AG10803 (cell line): ENCODE data around the gene ZNF438.
A peak's percentile ranks its signal among the peaks of the same experiment; 100 is the strongest.

Source experiments
- DNase-seq: peaks from one replicate; pipeline ENCODE4 v3.0.0; 2010; ENCODE audit warnings: low read depth
- H3K4me3 ChIP-seq: 2 replicates; pipeline ENCODE4 v1.5.1; 2011; ENCODE audit warnings: mild to moderate bottlenecking, low read length, control low read depth
- TF ChIP-seq, protein P1 (sequence below): conservative IDR thresholded peaks from 2 replicates; pipeline ENCODE4 v1.5.1; 2011; ENCODE audit warnings: mild to moderate bottlenecking, low read length, control low read depth, inconsistent platforms

Gene ZNF438

DNA sequence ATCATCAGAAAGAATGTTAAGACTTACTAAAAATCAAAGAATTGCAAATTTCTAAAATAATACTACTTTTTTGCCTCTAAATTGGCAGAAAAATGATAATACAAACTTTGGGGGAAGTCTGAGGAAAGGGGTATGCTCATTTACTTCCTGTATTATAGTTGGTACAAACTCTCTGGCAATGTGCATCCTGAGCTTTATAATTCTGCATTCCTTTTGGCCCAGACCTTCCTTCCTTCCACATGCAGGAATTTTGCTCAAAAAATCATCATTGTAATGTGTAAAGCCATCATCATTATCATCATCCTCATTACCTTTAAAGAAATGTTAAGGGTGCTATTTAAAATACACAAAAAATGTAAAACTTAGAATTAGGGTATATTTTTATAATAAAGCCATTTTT is 148.5 kb downstream of the ZNF438 start:
- no peak overlapping the region for H3K4me3 ChIP-seq
- DNase-seq = no peak
- TF ChIP-seq, protein P1, sequence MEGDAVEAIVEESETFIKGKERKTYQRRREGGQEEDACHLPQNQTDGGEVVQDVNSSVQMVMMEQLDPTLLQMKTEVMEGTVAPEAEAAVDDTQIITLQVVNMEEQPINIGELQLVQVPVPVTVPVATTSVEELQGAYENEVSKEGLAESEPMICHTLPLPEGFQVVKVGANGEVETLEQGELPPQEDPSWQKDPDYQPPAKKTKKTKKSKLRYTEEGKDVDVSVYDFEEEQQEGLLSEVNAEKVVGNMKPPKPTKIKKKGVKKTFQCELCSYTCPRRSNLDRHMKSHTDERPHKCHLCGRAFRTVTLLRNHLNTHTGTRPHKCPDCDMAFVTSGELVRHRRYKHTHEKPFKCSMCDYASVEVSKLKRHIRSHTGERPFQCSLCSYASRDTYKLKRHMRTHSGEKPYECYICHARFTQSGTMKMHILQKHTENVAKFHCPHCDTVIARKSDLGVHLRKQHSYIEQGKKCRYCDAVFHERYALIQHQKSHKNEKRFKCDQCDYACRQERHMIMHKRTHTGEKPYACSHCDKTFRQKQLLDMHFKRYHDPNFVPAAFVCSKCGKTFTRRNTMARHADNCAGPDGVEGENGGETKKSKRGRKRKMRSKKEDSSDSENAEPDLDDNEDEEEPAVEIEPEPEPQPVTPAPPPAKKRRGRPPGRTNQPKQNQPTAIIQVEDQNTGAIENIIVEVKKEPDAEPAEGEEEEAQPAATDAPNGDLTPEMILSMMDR = no peak

DNA sequence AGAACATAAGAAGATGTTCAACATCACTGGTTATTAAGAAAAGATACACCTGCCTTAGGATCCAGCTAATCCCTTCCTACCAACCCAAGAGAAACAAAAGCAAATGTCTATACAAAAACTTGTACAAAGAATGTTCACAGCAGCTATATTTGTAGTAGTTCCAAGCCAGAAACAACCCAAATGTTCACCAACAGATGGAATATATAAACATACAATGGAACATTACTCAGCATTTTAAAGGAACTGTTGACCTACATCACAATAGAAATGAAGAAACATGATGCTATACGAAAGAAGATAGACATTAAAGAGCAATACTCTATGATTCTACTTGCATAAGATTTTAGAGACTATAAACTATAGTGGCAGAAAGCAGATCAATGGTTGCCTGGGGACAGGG is 149.4 kb downstream of the ZNF438 start:
- TF ChIP-seq, protein P1 = no peak
- no peak overlapping the region for H3K4me3 ChIP-seq
- no peak for DNase-seq

DNA sequence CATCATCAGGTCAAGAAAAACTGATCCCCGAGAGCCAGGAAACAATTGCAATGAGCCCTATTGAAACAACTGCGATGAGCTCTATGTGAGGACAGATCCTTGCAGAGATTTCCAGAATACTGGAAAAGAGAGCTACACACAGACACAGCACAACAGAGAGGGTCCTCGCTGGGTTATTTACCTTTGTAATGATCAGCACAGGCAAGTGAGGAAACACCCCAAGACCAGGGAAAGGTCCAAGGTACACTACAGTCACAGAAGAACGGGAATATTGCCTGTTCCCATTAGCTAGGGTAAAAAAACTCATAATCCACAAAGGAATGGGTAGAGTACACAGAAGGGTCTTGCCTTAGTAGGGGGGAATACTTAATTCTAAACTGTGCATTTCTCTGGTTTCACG is 152.7 kb downstream of the ZNF438 start:
- no peak overlapping the region for H3K4me3 ChIP-seq
- TF ChIP-seq, protein P1 = no peak
- DNase-seq = no peak

DNA sequence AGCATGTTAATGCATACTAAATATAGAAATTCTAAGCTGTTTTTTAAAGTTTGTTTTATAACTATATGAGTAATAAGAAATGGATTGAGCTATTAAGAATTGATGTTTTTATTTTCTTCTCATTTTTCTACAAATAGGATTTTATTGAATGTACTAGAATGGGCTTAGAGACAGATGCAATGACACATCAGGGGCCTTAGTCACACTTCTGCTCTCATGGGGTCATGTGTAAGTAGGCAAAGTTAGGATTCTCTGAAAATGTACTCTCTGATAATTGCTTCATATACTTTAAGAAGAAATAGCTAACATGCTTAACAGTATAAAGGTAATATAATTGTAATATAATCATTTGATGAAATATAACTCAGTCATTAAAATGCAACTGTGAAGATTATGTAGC is 154.6 kb downstream of the ZNF438 start:
- DNase-seq = peak; percentile 18
- TF ChIP-seq, protein P1 = no peak
- H3K4me3 ChIP-seq = no peak overlapping the region

DNA sequence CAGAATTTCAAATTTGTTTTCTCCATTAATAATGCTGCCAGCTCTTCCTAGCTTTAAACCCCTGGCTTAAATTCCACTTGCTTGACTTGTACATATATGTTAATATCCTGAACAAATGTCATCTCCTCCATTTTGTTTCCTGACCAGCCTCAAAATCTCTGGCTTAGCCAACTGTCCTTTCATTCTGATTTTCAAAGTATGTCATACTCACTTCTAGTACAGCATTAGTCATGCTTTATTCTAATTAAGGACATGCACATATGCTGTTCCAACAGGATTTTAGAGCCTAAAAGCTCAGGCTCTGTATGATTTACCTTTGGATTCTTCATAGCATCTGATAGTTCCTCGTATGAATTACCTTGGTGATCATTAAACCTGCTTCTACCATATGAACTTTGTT is 158.3 kb downstream of the ZNF438 start:
- no peak for DNase-seq
- TF ChIP-seq, protein P1 = no peak
- H3K4me3 ChIP-seq = no peak overlapping the region

DNA sequence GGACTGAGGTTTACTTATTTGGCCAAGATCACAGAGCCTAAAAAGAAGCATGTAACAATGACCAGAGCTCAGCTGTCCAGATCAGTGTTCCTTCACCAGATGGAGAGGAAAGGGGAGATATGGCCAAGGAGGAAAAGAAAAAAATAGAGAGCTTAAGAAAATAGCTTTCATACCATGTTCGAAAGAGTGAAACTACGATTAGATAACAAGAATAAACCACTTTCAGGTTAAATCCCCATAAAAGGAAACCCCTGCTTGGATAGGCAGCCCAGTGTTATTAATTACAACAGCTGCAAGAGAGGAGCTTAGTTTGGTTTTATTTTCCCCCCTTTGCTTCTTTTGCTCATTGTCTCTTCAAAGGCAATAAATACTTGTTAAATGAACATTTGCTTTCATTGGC is 160.8 kb downstream of the ZNF438 start:
- TF ChIP-seq, protein P1 = no peak
- DNase-seq = no peak
- no peak overlapping the region for H3K4me3 ChIP-seq

DNA sequence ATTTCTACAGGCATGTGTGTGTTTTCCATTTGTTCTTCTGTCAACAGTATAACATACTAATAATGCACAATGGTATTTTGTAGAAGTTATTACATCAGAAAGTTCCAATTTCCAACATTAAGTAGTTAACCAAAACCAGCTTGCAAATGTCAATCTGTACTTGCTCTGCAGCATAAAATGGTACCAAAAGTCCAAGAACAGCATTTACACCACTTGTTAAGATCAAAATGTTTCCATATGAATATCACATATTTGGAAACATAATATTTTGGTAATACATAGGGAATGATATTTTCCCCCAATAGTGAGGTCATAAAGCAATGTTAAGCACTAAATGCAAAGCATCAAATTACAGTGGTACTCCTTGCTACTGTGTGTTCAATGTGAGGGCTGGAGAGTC is 162.1 kb downstream of the ZNF438 start:
- TF ChIP-seq, protein P1 = no peak
- no peak overlapping the region for H3K4me3 ChIP-seq
- no peak for DNase-seq
